GM12873 (cell line): Measurements from ENCODE around the gene MAGI2.

Experiments
- TF ChIP-seq, protein P1 (sequence below): IDR thresholded peaks from 2 replicates; pipeline ENCODE4 v1.5.1; 2012; ENCODE audit warnings: low read depth, mild to moderate bottlenecking, moderate library complexity, low read length, control low read depth; ENCODE audit not compliant: insufficient read depth; ENCODE audit errors: missing control alignments

Gene MAGI2

DNA sequence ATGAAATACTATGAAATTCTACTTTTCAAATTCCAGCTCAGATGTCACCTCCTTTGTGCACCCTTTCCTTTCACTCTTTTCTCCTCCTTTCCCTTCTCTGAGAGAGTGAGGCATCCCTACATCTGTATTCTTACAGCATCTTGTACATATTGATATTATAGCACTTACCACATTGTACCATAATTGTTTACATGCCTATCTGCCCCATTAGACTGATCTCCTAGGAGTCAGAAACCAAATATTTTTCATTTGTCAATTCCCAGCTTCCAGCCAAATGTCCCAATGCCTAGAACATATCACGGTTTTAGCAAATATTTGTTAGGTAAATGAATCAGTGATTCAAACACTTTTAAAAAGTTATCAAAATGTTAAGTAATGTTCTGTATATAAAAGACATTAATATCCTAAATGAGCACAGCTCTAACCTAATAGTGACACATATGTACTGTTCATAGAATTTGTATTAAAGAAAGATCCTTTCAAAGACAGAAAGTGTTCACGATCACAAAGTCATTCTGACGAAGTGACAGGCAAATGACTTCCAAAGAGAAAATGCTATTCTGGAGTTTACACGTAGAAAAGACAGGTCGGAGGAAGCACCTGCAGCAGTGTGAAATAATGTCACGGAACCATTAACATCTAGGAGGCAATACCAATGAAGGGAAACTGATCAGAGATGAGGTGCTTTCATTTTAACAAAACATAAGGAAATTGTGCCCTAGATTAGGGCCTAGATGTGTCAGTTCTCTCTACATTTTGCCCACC, 774.2 kb downstream of the MAGI2 start:
- TF ChIP-seq, protein P1, sequence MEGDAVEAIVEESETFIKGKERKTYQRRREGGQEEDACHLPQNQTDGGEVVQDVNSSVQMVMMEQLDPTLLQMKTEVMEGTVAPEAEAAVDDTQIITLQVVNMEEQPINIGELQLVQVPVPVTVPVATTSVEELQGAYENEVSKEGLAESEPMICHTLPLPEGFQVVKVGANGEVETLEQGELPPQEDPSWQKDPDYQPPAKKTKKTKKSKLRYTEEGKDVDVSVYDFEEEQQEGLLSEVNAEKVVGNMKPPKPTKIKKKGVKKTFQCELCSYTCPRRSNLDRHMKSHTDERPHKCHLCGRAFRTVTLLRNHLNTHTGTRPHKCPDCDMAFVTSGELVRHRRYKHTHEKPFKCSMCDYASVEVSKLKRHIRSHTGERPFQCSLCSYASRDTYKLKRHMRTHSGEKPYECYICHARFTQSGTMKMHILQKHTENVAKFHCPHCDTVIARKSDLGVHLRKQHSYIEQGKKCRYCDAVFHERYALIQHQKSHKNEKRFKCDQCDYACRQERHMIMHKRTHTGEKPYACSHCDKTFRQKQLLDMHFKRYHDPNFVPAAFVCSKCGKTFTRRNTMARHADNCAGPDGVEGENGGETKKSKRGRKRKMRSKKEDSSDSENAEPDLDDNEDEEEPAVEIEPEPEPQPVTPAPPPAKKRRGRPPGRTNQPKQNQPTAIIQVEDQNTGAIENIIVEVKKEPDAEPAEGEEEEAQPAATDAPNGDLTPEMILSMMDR: no peak

GRCh38 chr7:78677391-78677790, 776.1 kb downstream of the MAGI2 start:
- TF ChIP-seq, protein P1: no peak

GRCh38 chr7:78675511-78675910, 778.0 kb downstream of the MAGI2 start:
- TF ChIP-seq, protein P1: no peak

DNA sequence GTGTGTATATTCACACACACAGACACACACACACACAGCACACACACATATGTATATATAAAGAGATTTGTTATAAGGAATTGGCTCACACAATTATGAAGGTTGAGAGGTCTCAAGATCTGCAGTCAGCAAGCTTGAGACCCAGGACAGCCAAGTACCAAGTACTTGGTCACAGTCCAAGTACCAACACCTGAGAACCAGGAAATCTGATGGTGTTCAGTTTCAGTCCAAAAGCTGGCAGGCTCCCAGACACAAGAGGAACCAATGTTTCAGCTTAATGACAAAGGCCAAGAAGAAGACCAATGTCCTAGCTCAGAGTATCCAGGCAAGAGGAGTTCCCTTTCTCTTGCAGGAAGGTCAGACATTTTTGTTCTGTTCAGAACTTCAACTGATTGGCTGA, 780.2 kb downstream of the MAGI2 start:
- TF ChIP-seq, protein P1: no peak

- TF ChIP-seq, protein P1: no peak
Measured at GRCh38 chr7:78662939-78663338, 790.5 kb downstream of the MAGI2 start.

- TF ChIP-seq, protein P1: no peak
Measured at GRCh38 chr7:78649976-78650375, 803.5 kb downstream of the MAGI2 start.

GRCh38 chr7:78649236-78649635, 804.2 kb downstream of the MAGI2 start:
- TF ChIP-seq, protein P1: no peak

GRCh38 chr7:78642751-78643150, 810.7 kb downstream of the MAGI2 start:
- TF ChIP-seq, protein P1: no peak
